SK-N-MC (cell line): ENCODE data around the gene CPNE8.

ENCODE experiments used
- EZH2 ChIP-seq: fragments of 200-600 bp; sonication (generic); IDR thresholded peaks from one replicate; pipeline ENCODE4 v1.6.1; 2017; ENCODE audit warnings: antibody characterized with exemption
- FOXP2 ChIP-seq: optimal IDR thresholded peaks from 2 replicates; pipeline ENCODE3; 2011; ENCODE audit warnings: mild to moderate bottlenecking, moderate library complexity; ENCODE audit not compliant: insufficient read depth; ENCODE audit errors: extremely low read length, control extremely low read depth
- POLR2AphosphoS5 ChIP-seq: IDR thresholded peaks from 2 replicates; pipeline ENCODE4 v1.6.1; 2012; ENCODE audit warnings: mild to moderate bottlenecking, low read depth, low read length, borderline replicate concordance

GRCh38 chr12:38745601-38746000 lies 159.8 kb downstream of the CPNE8 start:
- TF ChIP-seq EZH2 = no peak
- TF ChIP-seq POLR2AphosphoS5 = no peak
- no peak for TF ChIP-seq FOXP2
